ENCODE results near the gene CAPN15.

The CAPN15 gene

DNA sequence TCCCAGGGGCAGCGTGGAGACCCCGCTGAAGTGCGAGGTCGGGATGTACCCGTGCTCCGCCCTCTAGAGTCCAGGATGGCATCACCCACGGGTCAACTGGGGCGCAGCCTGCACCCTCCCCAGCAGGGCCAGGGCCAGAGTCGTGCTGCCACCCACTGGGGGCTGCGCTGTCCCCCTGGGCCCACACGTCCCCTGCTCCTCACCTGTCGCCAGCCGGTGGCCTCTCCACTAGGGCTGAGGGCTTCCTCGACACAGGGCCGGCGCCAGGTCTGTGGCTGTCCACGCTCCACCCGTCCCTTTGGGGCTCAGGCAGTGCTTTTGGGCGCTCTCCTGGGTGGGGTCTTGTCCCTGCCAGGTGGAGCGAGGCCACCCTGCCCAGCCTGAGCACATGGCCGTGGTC is 21.1 kb downstream of the CAPN15 start:
- no peak for DNase-seq

DNA sequence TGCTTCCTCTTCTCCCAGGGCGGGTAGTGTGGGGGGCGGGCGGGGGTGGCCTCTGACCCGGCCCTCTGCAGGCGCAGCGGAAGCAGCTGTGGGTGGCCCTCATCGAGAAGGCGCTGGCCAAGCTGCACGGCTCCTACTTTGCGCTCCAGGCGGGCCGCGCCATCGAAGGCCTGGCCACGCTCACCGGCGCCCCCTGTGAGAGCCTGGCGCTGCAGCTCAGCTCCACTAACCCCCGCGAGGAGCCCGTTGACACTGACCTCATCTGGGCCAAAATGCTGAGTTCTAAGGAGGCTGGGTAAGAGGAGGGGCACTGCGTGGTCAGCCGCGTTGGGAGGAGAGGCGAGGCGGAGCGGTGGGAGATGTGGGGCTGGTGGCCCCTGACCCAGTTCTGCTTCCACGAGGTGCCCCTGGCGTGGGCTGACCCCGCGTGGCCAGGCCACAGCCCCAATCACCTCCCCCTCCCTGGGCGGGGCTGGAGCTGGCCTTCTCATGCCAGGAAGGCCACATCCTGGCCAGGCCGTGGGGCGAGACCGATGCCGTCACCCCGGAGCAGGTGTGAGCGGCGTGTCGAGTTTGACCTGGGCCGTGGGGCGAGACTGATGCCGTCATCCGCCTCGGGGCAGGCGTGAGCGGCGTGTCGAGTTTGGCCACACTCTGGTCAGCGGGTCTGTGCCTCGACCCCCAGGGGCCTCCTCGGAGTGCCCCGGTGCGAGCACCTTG is 22.2 kb downstream of the CAPN15 start:
- DNase-seq, result no peak

DNA sequence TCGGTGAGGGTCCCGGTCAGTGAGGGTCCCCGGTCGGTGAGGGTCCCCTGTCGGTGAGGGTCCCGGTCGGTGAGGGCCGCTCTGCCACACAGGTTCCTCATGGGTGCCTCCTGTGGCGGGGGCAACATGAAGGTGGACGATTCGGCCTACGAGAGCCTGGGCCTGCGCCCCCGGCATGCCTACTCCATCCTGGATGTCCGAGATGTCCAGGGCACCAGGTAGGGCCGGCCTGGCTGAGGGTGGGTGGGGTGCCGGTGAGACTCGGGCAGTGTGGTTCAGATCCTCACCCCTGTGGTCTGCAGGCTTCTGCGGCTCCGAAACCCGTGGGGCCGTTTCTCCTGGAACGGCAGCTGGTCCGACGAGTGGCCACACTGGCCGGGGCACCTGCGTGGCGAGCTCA is 23.7 kb downstream of the CAPN15 start:
- DNase-seq, result no peak

DNA sequence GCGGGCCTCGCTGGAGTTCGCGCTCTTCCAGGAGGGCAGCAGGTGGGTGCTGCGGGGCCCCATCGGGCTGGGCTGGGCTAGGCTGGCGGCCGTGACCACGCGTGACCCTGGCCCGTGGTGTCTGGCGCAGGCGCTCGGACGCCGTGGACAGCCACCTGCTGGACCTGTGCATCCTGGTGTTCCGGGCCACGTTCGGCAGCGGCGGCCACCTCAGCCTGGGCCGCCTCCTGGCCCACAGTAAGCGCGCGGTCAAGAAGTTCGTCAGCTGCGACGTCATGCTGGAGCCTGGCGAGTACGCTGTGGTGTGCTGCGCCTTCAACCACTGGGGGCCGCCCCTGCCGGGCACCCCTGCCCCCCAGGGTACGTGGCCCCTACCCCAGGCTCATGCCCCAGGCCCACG is 24.7 kb downstream of the CAPN15 start:
- DNase-seq, result no peak

DNA sequence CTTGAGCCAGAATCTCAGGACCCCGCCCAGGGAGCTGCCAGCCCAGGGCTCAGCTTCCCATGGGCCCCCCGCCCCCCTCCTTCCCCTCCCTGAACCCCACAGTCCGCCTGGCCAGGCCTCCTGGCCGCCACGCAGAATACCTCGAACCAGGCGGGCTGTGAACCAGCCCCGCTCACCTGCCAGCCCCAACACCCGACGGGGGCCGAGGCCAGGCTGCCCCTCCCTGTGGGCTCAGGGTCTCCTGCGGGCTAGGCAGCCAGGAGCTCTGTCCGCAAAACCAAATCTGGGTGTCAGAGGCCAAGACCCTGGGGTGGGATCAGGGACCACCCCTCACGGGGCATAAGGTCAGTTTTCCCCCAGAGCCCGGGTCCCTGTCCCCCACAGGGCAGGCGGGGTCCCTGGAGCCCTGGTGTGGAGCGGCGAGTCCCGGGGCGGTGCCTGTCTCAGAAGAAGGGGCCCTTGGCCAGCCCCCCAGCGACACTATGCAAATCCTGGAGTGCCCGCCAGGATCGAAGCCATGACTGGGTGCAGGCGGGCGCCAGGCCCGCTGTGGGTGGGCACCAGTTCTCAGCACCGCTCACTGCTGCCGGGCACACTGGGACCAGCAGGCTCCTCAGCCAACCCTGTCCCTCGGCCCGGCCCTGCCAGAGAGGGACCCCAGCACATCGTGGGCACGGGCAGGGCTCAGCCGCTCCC is 26.2 kb downstream of the CAPN15 start:
- DNase-seq, result no peak

DNA sequence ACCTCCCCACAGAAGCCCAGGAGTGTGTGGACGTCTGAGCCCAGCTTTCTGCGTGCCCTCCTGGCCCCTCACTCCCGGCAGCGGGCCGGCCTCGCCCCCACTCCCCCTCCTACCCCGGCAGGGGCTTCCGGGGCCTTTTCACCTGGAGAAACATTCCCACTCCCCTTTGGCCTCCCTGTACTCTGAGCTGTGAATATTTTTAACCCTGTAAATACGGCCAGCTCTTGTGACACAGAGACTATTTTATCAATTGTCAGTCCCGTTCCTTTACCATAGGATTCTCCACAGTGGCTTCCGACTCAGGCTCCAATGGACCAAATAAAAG is 26.7 kb downstream of the CAPN15 start:
- DNase-seq, result no peak

DNA sequence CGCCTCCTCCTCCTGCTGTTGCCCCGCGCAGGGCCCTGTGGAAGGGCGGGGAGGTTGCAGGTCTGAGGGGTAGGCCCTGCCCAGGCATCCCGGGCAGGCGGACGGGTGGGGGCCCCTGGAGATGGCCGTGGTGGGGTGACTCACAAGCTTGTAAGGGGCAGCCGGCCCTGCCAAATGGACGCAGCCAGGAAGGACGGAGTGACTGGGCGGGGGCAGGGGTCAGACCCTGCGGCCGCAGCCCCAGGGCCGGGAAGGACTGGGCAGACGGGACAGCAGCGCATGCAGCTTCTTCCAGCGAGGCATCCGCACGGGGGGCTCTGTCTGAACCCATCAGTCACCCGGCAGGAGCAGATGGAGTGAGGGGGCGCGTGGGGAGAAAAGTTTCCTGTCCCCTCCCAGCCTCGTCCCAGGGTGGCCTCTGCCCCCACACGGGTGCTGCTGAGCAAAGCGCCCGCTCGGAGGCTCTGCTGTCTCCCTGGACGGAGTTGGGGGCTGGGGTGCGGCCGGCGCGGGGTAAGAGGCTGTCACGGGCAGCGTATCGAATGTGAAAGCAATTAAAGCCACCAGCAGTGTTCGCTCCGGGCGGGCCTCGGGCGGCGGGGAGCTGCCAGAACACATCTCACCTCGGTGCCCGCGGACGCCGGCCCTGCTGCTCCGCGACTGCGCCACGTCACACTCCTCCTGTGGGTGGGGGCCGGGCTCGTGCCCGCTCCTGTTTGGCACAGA is 27.3 kb downstream of the CAPN15 start:
- no peak for DNase-seq

DNA sequence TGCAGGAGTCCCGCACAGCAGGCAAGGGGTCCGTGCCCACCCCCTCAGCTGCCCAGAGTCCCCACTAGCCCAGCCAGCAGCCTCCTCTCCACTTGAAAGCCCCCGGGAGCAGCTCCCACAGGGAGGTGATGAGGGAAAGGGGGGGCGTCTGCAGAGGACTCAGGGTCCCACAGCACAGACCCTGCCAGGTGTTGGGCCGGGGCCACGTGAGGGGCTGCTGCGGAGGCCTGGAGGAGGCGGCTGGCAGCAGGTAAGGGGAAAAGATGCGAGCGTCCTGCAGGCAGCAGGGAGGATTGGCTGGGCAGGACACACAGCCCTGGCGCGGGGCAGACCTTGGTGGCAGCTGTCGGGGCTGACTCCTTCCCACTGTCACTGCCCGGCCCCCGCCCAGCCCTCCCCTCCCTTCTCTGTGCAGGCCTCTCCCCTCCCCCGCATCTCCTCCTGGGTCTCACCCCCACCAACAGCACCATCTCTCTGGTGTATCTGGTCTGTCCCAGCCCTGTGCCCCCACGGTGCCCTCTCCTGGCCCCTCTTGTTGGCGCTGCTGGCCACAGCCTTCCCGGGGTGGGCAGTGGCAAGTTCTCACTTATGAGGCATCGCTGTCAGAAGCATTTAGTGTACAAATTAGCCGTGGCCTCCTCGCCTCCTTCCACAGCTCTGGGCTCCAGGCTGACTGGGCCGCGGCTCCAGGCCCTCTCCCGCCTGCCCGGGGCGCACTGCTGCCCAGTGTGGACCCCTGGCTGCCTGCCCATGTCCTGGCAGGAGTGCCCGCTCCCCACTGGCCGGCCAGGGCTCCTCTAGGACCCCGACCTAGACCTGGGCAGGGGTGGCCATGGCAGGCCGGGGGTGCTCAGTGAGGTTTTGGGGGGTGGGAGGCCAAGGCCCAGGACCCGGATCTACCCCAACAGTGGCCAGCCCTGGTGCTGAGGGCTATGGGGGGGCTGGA is 28.3 kb downstream of the CAPN15 start:
- DNase-seq, result no peak

DNA sequence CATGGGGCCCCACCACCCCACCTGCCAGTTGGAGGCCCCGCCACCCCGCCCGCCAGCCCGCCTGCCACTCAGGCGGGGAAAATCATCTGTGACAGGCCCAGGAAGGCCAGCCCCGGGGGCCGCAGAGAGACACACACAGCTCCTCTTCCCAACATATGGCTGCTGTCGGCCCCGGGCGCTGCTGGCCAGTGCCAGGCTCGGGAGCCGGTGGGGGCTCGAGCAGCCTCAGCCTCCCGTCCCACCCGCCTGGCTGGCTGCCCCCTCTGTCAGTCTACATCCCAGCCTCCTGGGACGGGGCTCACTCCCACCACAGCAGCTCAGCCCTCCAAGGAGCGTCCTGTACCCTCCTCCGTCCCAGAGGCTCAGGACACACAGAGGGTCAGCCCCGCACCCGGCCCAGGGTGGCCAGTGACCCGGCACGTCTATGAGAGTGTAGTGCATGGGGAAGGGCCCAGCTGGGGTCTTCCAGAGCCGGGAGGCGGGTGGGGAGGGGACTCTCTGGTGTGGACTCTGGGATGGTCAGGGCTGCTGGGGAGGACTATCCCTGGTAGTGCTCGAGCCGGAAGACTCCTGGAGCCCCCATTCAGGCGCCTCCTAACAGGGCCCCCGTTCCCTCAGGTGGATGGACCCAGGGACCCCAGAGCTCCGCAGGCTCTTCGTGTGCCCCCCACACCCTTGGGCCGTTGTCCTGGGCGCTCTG is 29.1 kb downstream of the CAPN15 start:
- DNase-seq, result no peak

DNA sequence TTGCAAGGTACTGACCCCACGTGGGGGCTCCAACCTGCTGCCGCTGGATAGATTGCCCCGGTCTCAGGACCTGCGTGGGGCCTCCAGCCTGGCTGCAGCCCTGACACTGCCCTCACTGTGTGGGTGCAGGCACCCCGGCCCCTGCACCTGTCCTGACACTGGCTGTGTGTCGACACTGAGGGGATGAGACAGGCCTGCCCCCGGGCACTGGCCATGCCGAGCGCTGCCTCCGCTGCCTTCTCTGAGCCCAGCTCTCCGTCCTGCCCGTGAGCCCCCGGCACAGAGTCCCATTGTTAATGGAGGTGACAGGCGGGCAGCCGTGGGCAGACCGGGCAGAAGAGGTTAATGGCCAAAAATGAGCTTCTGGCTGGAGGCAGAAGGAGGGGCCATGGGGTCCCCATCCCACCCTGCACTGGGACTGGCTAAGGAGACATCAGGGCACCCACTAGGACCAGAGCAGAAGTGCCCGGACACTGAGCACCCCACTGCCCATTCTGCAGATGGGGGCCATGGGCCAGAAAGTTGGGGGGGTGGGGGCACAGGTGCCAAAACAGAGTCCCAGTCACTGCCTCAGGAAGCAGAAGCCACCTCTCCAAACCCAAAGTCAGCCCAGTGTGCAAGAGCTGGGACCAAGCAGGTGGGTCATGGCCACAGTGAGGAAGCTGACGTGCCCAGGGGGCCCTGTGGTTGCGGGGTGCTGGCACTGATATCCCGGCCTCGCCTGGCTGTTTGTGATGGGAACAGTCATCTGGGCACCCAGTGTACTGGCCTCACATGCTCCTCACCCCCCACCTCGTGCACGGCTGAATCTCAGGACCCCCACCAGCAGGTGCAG is 30.2 kb downstream of the CAPN15 start:
- no peak for DNase-seq

DNA sequence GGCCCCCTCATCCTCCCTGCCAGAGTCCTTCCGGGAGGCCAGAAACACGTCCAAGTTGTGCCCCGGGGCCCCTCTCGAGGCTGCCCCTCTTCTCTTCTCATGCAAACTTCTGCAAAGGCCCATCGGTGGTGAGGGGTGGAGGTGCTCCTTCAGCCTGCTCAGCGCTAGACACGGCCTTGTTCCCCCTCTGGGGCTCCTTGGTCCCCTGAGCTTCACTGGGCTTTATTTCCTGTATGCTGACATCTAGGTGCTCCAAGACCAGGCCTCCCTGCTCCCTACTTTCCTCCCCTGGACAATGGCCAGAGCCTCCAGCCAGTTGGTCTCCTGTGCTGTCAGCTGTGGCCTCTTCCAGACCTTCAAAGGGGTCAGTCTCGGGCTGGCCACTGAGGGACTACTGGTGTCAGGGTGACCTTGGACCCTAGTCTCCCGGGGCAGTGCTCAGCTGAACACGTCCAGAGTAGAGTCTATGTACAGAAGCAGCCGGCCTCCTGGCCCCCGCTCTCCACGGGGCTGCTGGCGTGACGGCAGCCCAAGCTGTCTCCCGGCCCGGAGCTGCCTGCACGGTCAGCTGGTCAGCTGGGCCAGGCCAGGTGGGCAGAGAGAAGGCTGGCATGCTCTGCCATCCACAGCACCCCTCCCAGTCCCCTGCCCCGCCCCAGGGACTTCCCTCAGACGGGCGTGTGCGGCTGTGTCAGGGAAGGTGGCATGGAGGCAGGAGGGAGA is 30.9 kb downstream of the CAPN15 start:
- no peak for DNase-seq

DNA sequence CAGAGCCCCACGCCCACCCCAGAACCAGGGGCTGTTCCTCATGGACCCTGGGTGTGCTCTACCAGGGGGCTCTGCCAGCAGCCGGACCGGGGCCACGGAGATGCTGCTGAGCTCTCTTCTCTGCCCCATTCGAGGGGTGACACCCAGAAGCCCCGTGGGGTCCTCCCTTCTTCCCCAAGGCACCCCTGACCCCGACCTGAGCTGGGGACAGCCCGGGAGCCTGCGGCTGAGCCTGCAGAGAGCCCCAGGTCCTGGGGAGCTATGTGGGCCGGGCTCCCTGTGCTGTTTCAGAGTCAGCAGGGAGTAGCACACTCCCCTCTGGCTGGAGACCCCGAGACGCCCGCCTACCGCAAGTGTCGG is 31.5 kb downstream of the CAPN15 start:
- DNase-seq, result no peak

DNA sequence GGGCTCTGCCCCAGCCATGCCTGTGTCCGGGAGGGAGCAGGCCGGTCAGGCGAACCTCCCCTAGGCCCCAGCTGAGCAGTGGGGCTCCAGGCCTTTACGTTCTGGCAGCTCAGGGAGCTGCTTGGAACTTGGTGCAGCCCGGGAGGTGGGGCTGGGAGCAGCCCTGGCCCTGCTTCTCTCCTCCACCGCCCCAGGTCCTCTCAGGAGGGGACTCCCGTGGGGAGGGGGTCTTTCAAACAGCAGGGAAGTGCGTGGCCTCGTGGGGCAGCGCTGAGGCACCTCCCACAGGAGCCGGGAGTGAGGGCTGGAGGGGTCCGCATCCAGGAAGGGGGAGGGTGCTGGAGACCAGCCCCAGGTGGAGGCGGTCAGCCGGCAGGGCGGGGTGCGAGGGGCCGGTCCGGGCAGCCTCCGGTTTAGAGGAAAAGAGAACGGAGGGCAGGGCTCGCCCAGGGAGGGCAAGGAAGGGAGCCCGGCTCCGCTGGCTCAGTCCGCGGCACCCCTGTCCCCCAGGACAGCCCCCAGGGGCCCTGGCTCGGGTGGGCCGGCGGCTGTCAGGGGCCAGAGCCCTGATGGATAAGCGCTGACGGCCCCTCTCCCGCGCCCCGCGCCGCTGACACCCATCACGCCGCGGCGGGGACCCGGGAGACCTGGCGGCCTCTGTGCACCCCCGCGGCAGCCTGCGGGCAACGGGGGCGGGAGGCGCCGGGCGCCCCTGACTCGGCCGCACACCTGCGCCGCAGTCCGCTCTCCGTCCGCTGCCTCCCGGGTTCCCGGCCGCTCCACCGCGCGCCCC is 32.1 kb downstream of the CAPN15 start:
- DNase-seq, result no peak

DNA sequence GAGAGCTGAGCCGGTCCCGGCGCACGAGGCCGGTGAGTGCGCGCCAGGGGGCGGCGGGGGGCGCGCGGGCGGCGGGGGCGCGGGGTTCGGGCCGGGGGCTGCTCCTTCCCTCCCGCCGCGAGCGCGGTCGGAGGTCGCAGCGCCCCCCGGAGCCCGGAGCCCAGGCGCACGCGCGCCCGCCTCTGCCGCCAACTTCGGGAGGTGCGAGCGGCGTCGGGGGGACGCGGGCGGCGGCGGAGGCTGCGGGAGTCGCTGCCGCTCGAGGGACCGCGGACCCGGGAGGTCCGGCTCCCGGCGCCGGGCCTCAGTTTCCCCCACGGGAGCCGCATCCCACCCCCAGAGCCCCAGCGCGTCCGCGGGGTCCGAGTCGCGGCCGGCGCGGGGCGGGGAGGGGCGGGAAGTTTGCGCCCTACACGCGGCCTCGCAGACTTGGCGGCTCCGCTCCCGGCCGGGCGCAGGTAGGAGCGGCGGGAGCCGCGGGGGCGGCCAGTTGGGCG is 32.7 kb downstream of the CAPN15 start, which contains the start of gene PRR35:
PRR35 (plus strand) TSS at position 191 of the 497 bp plus-strand sequence. CDS start 2,901 bp downstream, outside the sequence.
- DNase-seq, result no peak

DNA sequence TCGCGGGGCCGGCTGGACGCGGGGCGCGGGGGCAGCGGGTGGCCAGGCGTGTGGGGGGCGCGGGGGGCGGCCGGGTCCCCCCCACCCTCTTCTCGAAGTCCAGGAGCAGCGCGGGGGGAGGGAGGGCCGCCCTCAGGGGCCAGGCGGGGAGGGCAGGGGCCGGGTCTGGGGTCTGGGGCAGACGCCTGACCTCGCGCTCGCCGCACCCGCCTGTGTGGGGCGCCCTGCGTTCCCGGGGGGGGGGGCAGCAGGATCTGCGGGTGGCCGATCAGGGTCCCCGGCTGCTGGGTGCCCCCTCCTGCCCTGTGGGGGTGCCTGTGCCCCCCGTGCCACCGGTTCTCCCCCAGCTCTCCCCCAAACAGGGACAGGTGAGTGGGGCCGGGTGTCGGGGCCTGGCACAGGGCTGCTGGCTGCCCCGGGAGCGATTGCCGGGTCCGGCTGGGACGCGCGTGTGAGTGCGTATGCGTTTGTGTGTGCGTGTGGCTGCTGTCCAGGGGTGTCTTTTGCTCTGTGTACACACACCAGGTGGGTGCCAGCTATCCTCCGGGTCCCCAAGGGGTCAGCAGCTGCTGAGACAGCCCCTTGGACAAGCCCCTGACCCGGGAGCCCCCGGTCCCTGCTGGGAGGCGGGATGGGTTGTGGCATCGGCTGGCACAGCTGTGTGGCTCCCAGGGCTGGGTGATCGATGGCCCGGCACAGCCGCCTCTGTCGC is 33.3 kb downstream of the CAPN15 start:
- DNase-seq, result no peak

DNA sequence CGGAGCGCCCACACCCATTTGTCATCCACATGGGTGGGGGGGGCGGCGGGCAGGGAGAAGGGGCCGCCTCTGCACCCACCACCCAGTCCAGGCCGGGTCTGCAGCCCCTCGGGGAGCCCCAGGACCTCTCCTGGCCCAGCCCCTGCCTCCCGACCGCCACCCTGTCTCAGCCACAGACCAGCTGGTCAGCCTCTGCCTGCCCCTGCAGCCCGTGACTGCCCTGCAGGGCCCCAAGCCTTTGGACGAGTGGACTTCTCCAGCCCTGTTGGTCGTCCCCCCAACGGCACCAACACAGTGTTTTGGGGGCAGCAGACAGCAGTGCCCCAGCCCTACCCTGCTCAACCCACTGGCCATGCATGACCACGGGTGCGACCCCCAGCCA is 33.9 kb downstream of the CAPN15 start:
- no peak for DNase-seq

DNA sequence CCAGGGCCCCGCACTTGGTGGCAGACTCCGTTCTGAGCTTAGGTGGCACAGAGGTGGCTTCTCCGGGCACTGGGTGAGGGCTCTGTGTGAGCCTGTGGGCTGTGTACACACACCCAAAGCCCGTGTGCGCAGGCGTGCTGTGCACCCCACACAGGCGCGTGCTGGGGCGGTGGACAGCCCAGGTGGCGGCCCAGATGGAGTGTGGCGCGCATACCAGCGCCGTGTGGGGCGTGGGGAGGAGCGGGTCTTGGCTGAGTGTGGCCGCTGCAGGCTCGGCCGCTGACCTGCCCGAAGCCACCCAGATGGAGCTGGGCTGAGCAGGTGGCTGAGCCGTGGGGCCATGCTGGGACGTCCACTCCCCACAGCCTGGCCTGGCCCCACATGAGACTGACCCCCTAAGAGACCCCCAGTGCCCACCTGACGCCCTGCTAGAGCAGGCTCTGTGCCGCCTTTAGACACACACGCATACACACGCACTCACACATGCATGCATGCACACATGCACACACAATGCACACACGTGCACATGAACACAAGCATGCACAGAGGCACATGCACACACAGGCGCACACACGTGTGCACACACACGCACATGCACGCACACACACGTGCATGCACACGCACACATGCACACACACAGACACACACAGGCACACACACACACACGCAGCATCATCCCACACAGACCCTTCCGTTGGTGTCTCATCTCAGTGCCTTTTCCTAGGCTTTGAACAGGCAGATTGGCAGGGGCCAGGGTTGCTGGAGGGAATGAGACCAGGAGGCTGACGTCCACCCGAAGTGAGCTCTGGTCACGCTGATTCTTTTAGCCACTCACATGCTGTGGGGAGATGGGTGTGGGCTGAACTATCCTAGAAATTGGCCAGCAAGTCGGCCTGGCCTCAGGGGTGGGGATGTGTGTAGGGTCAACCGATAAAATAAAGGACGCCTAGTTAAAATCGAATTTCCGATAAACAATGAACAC is 34.7 kb downstream of the CAPN15 start:
- no peak for DNase-seq
